ENCODE results near the gene PLTP.

Gene PLTP

GRCh38 chr20:45873409-45874103 lies 38.4 kb downstream of the PLTP start:
- no peak for DNase-seq (ENCODE audit: low spot score)
- in situ Hi-C loops (cut with MboI; ENCODE audit: low sequenced_read_pairs, unreplicated experiment) = no loop called here
- TF ChIP-seq CTCF (IDR thresholded peaks at IDR 0.05; ENCODE audit: borderline replicate concordance, control extremely low read depth, extremely low read depth, insufficient read depth, missing control alignments) = no peak

GRCh38 chr20:45872626-45873025 lies 39.3 kb downstream of the PLTP start:
- TF ChIP-seq CTCF (IDR thresholded peaks at IDR 0.05; ENCODE audit: borderline replicate concordance, control extremely low read depth, extremely low read depth, insufficient read depth, missing control alignments) = no peak

GRCh38 chr20:45867819-45868176 lies 44.2 kb downstream of the PLTP start:
- TF ChIP-seq CTCF (IDR thresholded peaks at IDR 0.05; ENCODE audit: borderline replicate concordance, control extremely low read depth, extremely low read depth, insufficient read depth, missing control alignments) = no peak
- DNase-seq (ENCODE audit: low spot score) = no peak
- in situ Hi-C loops (cut with MboI; ENCODE audit: low sequenced_read_pairs, unreplicated experiment) = no loop called here

More at GRCh38 chr20:45872626-45873025, 39.3 kb downstream of the PLTP start:
- in situ Hi-C loops (cut with MboI; ENCODE audit: low sequenced_read_pairs, unreplicated experiment) = no loop called here
- DNase-seq (ENCODE audit: low spot score) = no peak

GRCh38 chr20:45867136-45867818 lies 44.7 kb downstream of the PLTP start:
- in situ Hi-C loops (cut with MboI; ENCODE audit: low sequenced_read_pairs, unreplicated experiment) = no loop called here
- DNase-seq (ENCODE audit: low spot score) = no peak
- TF ChIP-seq CTCF (IDR thresholded peaks at IDR 0.05; ENCODE audit: borderline replicate concordance, control extremely low read depth, extremely low read depth, insufficient read depth, missing control alignments) = no peak

GRCh38 chr20:45866454-45866853 lies 45.5 kb downstream of the PLTP start:
- in situ Hi-C loops (cut with MboI; ENCODE audit: low sequenced_read_pairs, unreplicated experiment) = no loop called here
- no peak for TF ChIP-seq CTCF (IDR thresholded peaks at IDR 0.05; ENCODE audit: borderline replicate concordance, control extremely low read depth, extremely low read depth, insufficient read depth, missing control alignments)

GRCh38 chr20:45863543-45864470 lies 48.1 kb downstream of the PLTP start:
- in situ Hi-C loops (cut with MboI; ENCODE audit: low sequenced_read_pairs, unreplicated experiment) = no loop called here
- TF ChIP-seq CTCF (IDR thresholded peaks at IDR 0.05; ENCODE audit: borderline replicate concordance, control extremely low read depth, extremely low read depth, insufficient read depth, missing control alignments) = no peak
- no peak for DNase-seq (ENCODE audit: low spot score)

More at GRCh38 chr20:45866454-45866853, 45.5 kb downstream of the PLTP start:
- DNase-seq (ENCODE audit: low spot score) = no peak
